ENCODE data around the gene CHST15.
"Not testable (repeated sequence)": the region's sequence is repeated elsewhere in the genome, so short reads cannot be mapped to it uniquely, and the experiment has no call there.

Gene CHST15

GRCh38 chr10:124039483-124040013 lies 53.9 kb downstream of the CHST15 start:
- intact Hi-C loops (cut with DNase I): no loop called here

GRCh38 chr10:124037784-124038183 lies 55.6 kb downstream of the CHST15 start:
- DNase-seq: no peak
- intact Hi-C loops (cut with DNase I): no loop called here

More at GRCh38 chr10:124039483-124040013, 53.9 kb downstream of the CHST15 start:
- no peak for DNase-seq

GRCh38 chr10:124037286-124037685 lies 56.1 kb downstream of the CHST15 start:
- intact Hi-C loops (cut with DNase I): no loop called here
- DNase-seq: no peak

GRCh38 chr10:124036746-124037145 lies 56.7 kb downstream of the CHST15 start:
- no peak for DNase-seq
- intact Hi-C loops (cut with DNase I): no loop called here

- peak in 5 of 42 donors; percentile 38 to 67 (median 47) for DNase-seq
- intact Hi-C loops (cut with DNase I): no loop called here
These were observed 57.4 kb downstream of the CHST15 start for GRCh38 chr10:124035928-124036558.

- no peak for DNase-seq
- intact Hi-C loops (cut with DNase I): no loop called here
These were observed 58.0 kb downstream of the CHST15 start for GRCh38 chr10:124035306-124035927.

GRCh38 chr10:124034576-124035305 lies 58.7 kb downstream of the CHST15 start:
- DNase-seq; intact Hi-C loops (cut with DNase I): not testable (repeated sequence)

GRCh38 chr10:124033887-124034218 lies 59.5 kb downstream of the CHST15 start:
- intact Hi-C loops (cut with DNase I): no loop called here
- no peak for DNase-seq

GRCh38 chr10:124032971-124033886 lies 60.2 kb downstream of the CHST15 start:
- intact Hi-C loops (cut with DNase I): no loop called here
- no peak for DNase-seq

- no peak for DNase-seq
- intact Hi-C loops (cut with DNase I): no loop called here
These were observed 61.1 kb downstream of the CHST15 start for GRCh38 chr10:124032087-124032935.

GRCh38 chr10:124030492-124031110 lies 62.8 kb downstream of the CHST15 start:
- intact Hi-C loops (cut with DNase I): no loop called here
- no peak for DNase-seq

- no peak for DNase-seq
- intact Hi-C loops (cut with DNase I): no loop called here
These were observed 63.3 kb downstream of the CHST15 start for GRCh38 chr10:124030061-124030460.

- intact Hi-C loops (cut with DNase I): no loop called here
- DNase-seq: no peak
These were observed 63.8 kb downstream of the CHST15 start for GRCh38 chr10:124029559-124029958.

GRCh38 chr10:124028700-124029480 lies 64.5 kb downstream of the CHST15 start:
- intact Hi-C loops (cut with DNase I): no loop called here
- DNase-seq: no peak

- intact Hi-C loops (cut with DNase I): no loop called here
- no peak for DNase-seq
These were observed 65.7 kb downstream of the CHST15 start for GRCh38 chr10:124027651-124028050.

- intact Hi-C loops (cut with DNase I): no loop called here
- no peak for DNase-seq
These were observed 66.3 kb downstream of the CHST15 start for GRCh38 chr10:124027031-124027611.

GRCh38 chr10:124026589-124026939 lies 66.8 kb downstream of the CHST15 start:
- no peak for DNase-seq
- intact Hi-C loops (cut with DNase I): no loop called here

Measured in head of caudate nucleus (tissue), 42 donors.